GM19193 (cell line): ENCODE measurements around the gene PLCE1.

Experiments
- POLR2A ChIP-seq: IDR thresholded peaks from 4 replicates; pipeline ENCODE4 v1.6.1; 2011; ENCODE audit not compliant: insufficient read depth, insufficient read length; ENCODE audit errors: extremely low read depth

Gene PLCE1

GRCh38 chr10:94037286-94037685, 43.6 kb downstream of the PLCE1 start:
- no peak for TF ChIP-seq POLR2A

- TF ChIP-seq POLR2A = no peak
These were observed 44.3 kb downstream of the PLCE1 start for GRCh38 chr10:94038024-94038423.

GRCh38 chr10:94041206-94041605, 47.5 kb downstream of the PLCE1 start:
- no peak for TF ChIP-seq POLR2A

- TF ChIP-seq POLR2A = no peak
These were observed 48.5 kb downstream of the PLCE1 start for GRCh38 chr10:94042001-94042833.

- TF ChIP-seq POLR2A = no peak
These were observed 49.1 kb downstream of the PLCE1 start for GRCh38 chr10:94042834-94043175.
